Thyroid gland (tissue), 4 donors: ENCODE results near the gene EFNB1.

Experiments
- CTCF ChIP-seq, 6 experiments: fragments of 200-600 bp in 3 of 6; fragments of 450-650 bp in 3 of 6; sonication (generic) in 3 of 6; IDR thresholded peaks; one replicate each; pipeline ENCODE4 v1.5.1; 2016 to 2019; ENCODE audit warnings: antibody characterized with exemption in 6 of 6, mild to moderate bottlenecking in 2 of 6, inconsistent platforms in 1 of 6, moderate library complexity in 1 of 6
- POLR2A ChIP-seq, 2 donors: fragments of 450-650 bp; IDR thresholded peaks; one replicate each; pipeline ENCODE4 v1.6.1; 2017; ENCODE audit warnings: antibody characterized with exemption in 2 of 2, mild to moderate bottlenecking in 2 of 2, moderate library complexity in 1 of 2

- TF ChIP-seq POLR2A (IDR thresholded peaks at IDR 0.05) = no peak
- no peak for TF ChIP-seq CTCF (IDR thresholded peaks at IDR 0.05)
Measured at GRCh38 chrX:68848189-68848940, 19.5 kb downstream of the EFNB1 start.
